ENCODE data around the gene PCYT1B.
"Not testable (repeated sequence)": the region's sequence is repeated elsewhere in the genome, so short reads cannot be mapped to it uniquely, and the experiment has no call there.

The PCYT1B gene

DNA sequence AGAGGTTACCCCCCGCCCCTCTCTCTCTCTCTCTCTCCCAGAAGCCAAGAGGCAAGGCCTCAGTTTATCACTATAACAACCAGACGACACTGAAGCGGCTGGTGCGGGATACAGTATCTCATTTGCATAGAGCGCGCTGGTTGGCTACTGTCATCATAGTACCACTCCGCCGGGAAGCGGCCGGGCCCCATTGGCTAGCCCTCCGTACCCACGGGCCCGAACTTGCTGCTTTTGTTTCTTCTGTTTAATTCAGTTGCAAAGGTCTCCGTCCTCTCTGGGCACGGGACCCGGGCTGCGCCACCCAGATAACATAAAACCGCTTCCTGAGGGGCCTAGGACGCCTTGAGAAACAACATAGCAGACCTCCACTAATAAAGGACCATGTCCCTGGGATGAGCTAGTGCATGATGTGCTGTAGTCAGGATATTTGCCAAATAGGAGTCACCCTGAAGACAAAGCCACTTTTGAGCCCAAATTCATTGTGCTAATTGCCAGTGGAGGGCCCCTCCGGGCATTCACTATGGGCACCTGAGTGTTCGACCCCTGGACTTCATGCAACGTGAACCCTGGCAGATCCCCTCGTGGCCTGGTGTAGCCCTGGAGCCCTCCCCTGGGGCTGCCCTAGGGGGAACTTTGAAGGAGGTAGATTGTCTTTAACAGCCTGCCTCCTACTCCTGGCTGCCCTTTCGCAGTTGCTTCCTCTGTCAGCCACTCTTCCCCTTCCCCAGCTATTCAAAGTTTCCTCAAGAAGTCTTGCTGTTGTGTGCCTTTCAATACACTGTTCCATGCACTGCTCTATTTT, at the start of gene PCYT1B:
Gene PCYT1B, minus strand, starts transcription at position 91 of the 802 bp plus-strand sequence. CDS start 242 bp downstream, outside the sequence.
- DNase-seq (ENCODE audit: low read depth in 2 of 3, low spot score in 1 of 3), result peak; percentile 26 to 38 (median 30)

DNA sequence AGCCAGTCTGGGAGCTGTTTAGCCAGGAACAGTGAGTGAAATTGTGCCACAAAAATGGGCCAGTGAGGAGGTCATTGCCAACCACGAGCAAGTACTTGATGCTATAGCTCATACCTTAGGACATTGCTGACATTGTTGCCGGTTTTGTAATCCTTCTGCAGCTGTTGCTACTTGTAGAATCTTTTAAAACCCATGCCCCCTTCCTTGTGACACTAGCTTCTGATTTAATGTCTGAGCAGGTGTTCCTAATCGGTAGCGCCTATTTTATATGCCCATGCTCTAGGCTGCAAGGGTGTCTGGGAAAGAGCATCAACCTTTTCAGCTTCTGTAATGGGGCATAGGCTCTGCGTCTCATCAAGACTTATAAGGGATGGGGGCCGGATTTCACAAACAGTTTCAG, 49.1 kb upstream of the PCYT1B start:
- DNase-seq (ENCODE audit: low read depth in 2 of 3, low spot score in 1 of 3), result no peak

GRCh38 chrX:24694825-24695224, 47.7 kb upstream of the PCYT1B start:
- no peak for DNase-seq (ENCODE audit: low read depth in 2 of 3, low spot score in 1 of 3)

GRCh38 chrX:24693453-24694202, 46.5 kb upstream of the PCYT1B start, which contains the start of gene POLA1:
Gene POLA1, plus strand, starts transcription at chrX:24693918. Its CDS starts 44 bp downstream, at chrX:24693962.
- DNase-seq (ENCODE audit: low read depth in 2 of 3, low spot score in 1 of 3), result peak; percentile 66 to 81 (median 77)

DNA sequence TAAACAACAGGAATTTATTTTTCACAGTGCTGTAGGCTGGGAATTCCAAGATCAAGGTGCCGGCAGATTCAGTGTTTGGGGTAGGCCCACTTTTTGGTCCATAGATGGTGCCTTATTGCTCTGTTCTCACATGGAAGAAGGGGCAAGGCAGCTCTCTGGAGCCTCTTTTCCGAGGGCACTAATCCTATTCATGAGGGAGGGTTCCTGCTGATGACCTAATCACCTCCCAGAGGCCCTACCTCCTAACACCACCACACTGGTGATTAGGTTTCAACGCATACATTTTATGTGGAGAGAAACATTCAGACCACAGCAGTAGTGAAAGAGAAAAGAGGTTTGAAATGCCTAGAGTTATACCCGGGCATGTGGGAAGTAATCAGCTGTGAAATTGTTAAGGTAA, 45.2 kb upstream of the PCYT1B start:
- no peak for DNase-seq (ENCODE audit: low read depth in 2 of 3, low spot score in 1 of 3)

DNA sequence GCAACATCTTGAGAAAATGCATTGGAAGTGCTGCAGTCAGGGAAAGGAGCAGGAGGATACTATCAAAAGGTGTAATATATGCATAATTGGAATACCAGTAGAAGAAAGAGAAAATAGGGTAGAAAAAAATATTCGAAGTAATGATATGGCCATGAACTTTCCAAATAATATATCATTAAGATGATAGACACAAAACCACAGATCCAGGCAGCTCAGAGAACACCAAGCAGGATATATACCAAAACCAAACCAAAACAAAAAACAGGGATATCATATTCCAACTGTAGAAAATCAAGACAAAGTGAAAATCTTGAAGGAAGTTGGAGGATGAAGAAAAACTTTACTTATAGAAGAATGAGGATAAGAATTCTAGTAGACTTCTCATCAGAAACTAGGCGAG, 36.9 kb upstream of the PCYT1B start:
- no peak for DNase-seq (ENCODE audit: low read depth in 2 of 3, low spot score in 1 of 3)

DNA sequence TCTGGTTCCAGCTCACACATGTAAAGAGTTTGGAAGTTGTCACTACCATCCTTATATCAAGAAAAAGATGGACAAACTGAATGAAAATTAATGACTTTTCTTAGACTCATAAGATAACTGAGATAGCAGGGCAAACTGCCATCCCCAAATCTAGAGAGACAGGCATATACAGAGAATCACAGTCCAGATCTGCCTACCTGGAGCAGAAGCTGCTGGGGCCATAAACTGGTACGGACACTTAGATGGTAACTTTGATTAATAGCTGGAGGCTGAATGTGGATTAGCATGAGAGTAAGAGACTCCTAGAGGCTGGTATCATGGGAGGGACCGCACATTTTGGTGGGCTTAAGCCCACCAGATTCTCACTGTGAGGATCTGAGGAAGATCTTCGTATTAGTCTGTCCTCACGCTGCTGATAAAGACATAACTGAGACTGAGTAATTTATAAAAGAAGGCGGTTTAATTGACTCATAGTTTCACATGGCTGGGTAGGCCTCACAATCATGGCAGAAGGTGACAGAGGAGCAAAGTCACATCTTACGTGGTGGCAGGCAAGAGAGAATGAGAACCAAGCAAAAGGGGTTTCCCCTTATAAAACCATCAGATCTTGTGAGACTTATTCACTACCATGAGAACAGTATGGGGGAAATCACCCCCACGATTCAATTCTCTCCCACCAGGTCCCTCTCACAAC, 35.7 kb upstream of the PCYT1B start:
- DNase-seq (ENCODE audit: low read depth in 2 of 3, low spot score in 1 of 3), result peak in 2 of 3 donors; percentile 8 to 18

DNA sequence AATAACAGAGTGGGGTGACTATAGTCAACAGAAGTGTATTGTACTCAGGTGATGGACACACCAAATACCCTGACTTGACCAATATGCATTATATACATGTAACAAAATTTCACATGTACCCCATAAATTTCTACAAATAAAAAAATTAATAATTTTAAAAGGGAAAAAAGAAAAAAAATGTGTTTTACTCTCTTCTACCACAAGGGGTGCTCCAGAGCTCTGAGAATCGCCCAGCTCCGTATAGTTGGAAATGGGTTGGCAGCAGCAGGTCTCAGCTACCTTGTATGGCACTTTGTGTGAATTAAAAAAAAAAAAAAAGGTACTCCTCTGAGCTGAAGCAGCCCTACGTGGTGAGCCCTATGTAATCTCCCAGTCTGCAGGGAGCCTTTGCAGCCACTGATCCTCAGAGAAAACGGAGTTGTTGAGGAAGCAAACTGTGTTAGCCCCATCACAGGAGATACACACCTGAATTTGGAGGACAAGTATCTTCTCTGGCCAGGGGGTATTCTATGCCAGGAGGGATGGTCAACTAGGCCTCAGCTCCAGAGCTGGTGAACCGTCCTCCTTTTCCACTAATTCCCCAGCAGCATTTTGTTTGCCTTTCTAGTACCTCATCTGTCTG, 29.4 kb upstream of the PCYT1B start:
- DNase-seq (ENCODE audit: low read depth in 2 of 3, low spot score in 1 of 3), result no peak

GRCh38 chrX:24673424-24673823, 26.3 kb upstream of the PCYT1B start:
- no peak for DNase-seq (ENCODE audit: low read depth in 2 of 3, low spot score in 1 of 3)

- DNase-seq (ENCODE audit: low read depth in 2 of 3, low spot score in 1 of 3), result no peak
These were observed 25.6 kb upstream of the PCYT1B start for GRCh38 chrX:24672701-24673190.

DNA sequence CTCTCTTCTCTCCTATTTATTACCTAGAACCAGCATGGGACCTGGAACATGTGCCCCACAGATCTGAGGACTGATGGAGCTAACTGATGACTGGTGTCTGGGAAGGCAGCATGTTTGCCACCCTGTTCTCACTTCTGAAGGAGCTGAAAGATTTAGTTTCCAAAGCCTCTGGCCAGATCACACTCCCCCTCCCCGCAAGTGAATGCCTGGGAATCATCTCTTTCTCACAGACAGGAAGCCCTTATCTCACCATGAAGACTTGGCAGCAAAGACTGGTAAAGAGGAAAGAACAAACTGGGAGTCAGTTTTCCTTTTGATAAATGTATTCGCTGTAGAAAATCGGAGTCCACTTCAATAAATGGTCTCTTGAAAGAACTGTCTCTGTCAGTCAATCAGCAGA, 21.0 kb upstream of the PCYT1B start:
- DNase-seq (ENCODE audit: low read depth in 2 of 3, low spot score in 1 of 3), result no peak

DNA sequence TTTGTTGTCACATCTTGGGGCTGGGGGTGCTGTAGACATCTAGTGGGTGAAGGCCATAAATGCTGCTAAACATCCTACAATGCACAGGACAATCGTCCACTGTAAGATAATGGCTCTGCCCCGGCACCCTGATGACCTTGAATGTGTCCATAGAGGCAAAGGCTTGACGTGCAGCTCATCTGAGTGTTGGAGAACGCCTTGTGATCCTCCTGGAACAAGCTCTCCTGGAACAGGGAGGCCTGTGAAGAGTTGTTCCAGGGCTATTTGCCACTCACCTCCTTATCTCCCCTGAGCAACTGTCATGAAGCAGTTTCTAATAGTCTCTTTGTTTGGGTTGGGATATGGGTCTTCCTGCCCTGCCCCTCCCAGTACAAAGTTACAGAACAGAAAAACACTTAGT, 15.2 kb upstream of the PCYT1B start:
- DNase-seq (ENCODE audit: low read depth in 2 of 3, low spot score in 1 of 3), result no peak

DNA sequence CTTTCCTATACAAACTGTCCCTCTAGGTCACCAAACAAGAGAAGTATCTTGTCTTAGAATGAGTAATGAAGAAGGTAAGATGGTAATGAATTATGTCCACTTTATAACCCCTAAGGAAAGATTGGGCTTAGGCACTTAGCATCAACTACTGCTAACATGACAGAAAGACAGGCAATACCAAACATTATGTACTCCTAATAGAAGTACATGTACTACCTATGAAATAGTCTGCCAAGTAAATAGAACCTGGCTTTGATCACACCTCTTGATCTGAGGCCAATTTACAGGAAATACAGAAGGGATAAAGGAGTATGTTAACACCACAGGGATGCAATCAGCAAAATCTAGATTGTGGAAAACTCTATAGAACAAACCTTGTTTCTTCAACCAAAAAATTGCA, 14.1 kb upstream of the PCYT1B start:
- DNase-seq (ENCODE audit: low read depth in 2 of 3, low spot score in 1 of 3), result no peak

- no peak for DNase-seq (ENCODE audit: low read depth in 2 of 3, low spot score in 1 of 3)
These were observed 12.5 kb upstream of the PCYT1B start for GRCh38 chrX:24659646-24660045.

DNA sequence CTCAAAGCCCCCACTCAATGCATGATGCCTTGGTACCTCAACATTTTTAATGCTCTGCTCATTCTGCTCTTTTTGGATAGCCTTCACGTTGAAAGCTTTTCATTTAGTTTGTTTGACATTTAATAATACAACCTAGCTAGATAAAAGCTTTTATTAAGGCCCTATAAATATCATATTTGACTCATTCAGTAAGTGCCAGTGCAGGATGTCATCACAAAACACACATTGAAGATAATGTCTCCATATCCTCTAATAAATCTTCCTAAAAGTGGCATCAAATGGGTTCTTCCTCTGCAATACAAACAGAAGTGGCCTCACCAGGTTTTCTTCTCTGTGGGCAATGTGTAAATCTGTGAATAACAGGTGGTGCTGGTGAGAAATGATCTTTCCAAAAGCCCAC, 12.0 kb upstream of the PCYT1B start:
- no peak for DNase-seq (ENCODE audit: low read depth in 2 of 3, low spot score in 1 of 3)

- no peak for DNase-seq (ENCODE audit: low read depth in 2 of 3, low spot score in 1 of 3)
These were observed 11.3 kb upstream of the PCYT1B start for GRCh38 chrX:24658421-24658820.

DNA sequence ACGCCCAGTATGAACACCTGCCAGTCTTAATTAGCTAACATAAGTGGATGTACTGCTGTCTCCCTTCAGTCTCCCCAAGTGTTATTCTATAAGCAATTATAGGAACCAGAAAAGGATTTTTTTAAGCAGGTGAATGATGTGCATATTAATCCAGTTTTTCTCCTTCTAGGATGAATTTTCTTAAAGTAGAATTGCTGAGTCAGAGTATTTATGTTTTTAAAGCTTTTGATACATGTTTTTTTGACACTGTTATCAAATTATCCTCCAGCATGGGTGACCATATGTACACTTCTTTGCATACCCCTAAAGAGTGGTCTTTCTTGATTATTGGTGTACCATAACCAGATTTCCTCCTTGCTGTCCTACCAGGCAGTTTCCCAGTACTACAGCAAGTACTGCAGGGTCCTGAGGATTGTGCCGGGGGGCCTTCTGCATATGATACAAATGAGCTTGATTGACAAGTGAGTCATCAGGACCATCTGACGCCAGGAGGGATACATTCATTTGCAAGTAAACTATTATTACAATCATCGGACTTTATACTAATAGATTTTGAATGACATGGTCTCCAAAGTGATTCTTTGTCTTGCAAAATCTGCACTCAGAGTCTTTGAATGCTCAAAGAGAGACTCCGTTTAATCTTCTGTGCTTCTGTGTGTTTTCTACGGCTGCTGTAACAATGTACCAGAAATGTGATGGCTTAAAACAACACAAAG, 10.7 kb upstream of the PCYT1B start:
- DNase-seq (ENCODE audit: low read depth in 2 of 3, low spot score in 1 of 3), result no peak

- DNase-seq (ENCODE audit: low read depth in 2 of 3, low spot score in 1 of 3), result not testable (repeated sequence)
These were observed 8.5 kb upstream of the PCYT1B start for GRCh38 chrX:24655679-24656078.

DNA sequence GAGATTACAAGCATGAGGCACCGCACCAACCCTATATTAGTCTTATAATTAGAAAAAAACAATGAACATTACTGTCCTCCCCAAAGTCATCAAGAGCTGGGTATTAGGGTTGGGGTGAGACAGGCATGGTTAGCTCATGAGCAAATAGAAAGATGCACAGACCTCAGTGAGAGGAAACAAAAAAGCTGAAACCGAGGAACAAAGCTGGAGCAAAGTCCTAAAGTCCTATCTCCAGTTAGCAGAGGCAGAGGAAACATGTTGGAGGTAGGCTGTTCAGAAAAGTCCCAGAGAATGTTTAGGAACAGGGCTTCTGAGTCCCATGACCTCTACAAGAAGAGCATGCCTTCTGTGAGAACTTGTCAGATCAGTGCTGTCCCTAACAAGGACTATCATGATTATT, 4.6 kb upstream of the PCYT1B start:
- DNase-seq (ENCODE audit: low read depth in 2 of 3, low spot score in 1 of 3), result no peak

- DNase-seq (ENCODE audit: low read depth in 2 of 3, low spot score in 1 of 3), result no peak
These were observed 1.3 kb upstream of the PCYT1B start for GRCh38 chrX:24648495-24648894.
